ENCODE measurements around the gene SIL1. TPM values are rescaled to one million over a fixed set of nuclear protein-coding genes. Genes with fewer than 3 reads are reported as not detected.

The SIL1 gene
- total and polyA plus RNA-seq, 2 donors (not counting 1 experiment from before 2014, with no cell fraction given) = 66.4 to 85.5 TPM

- Histone ChIP-seq H2AFZ (ENCODE audit: low read length) (no peak overlapping the region), H3K79me2 (ENCODE audit: control insufficient read depth, insufficient read depth, low read length) (no peaks in the 10 kb centered on the region), H3K4me1 (ENCODE audit: control insufficient read depth, extremely low read depth, insufficient read depth, low read length) (no peaks in the 10 kb centered on the region), H3K4me2 (ENCODE audit: extremely low read depth, insufficient read depth, low read length) (no peak overlapping the region), H4K20me1 (ENCODE audit: control insufficient read depth, extremely low read depth, insufficient read depth, low read length) (no peaks in the 10 kb centered on the region), H3K36me3 (ENCODE audit: control insufficient read depth, insufficient read depth, low read length) (no peaks in the 10 kb centered on the region), H3K27me3 (ENCODE audit: control insufficient read depth, insufficient read depth, low read length) (no peaks in the 10 kb centered on the region), H3K9me3 (ENCODE audit: control insufficient read depth, insufficient read depth, low read depth, low read length) (no peaks in the 10 kb centered on the region), H3K4me3 (replicated peaks in 1 of 4; ENCODE audit: control extremely low read depth in 1 of 4, insufficient read depth in 1 of 4, low read depth in 3 of 4, low read length in 4 of 4) (no peak overlapping the region), H3K27ac (ENCODE audit: insufficient read depth, low read length) (no peak overlapping the region), H3K9ac (ENCODE audit: insufficient read depth, low read length) (no peak overlapping the region)
- DNase-seq (ENCODE audit: low read depth in 2 of 2) = no peak
- TF ChIP-seq CTCF (conservative IDR thresholded peaks at IDR 0.05 in 1 of 2, IDR thresholded peaks at IDR 0.05 in 1 of 2; ENCODE audit: low read depth in 1 of 2, low read length in 2 of 2) (no peak), EZH2 (IDR thresholded peaks at IDR 0.05; ENCODE audit: low read length, missing control alignments) (no peak)
Observed at GRCh38 chr5:139090581-139090980, 107.6 kb downstream of the SIL1 start.

- Histone ChIP-seq H3K27ac (ENCODE audit: insufficient read depth, low read length) (no peak overlapping the region), H3K4me3 (replicated peaks in 1 of 4; ENCODE audit: control extremely low read depth in 1 of 4, insufficient read depth in 1 of 4, low read depth in 3 of 4, low read length in 4 of 4) (no peak overlapping the region), H4K20me1 (ENCODE audit: control insufficient read depth, extremely low read depth, insufficient read depth, low read length) (no peaks in the 10 kb centered on the region), H3K4me1 (ENCODE audit: control insufficient read depth, extremely low read depth, insufficient read depth, low read length) (no peaks in the 10 kb centered on the region), H2AFZ (ENCODE audit: low read length) (no peak overlapping the region), H3K9ac (ENCODE audit: insufficient read depth, low read length) (no peak overlapping the region), H3K9me3 (ENCODE audit: control insufficient read depth, insufficient read depth, low read depth, low read length) (no peaks in the 10 kb centered on the region), H3K79me2 (ENCODE audit: control insufficient read depth, insufficient read depth, low read length) (no peaks in the 10 kb centered on the region), H3K36me3 (ENCODE audit: control insufficient read depth, insufficient read depth, low read length) (no peaks in the 10 kb centered on the region), H3K27me3 (ENCODE audit: control insufficient read depth, insufficient read depth, low read length) (no peaks in the 10 kb centered on the region), H3K4me2 (ENCODE audit: extremely low read depth, insufficient read depth, low read length) (no peak overlapping the region)
- no peak for TF ChIP-seq CTCF (conservative IDR thresholded peaks at IDR 0.05 in 1 of 2, IDR thresholded peaks at IDR 0.05 in 1 of 2; ENCODE audit: low read depth in 1 of 2, low read length in 2 of 2)
- no peak for TF ChIP-seq EZH2 (IDR thresholded peaks at IDR 0.05; ENCODE audit: low read length, missing control alignments)
- DNase-seq (ENCODE audit: low read depth in 2 of 2) = no peak
Observed at GRCh38 chr5:139088024-139088423, 110.1 kb downstream of the SIL1 start.

DNA sequence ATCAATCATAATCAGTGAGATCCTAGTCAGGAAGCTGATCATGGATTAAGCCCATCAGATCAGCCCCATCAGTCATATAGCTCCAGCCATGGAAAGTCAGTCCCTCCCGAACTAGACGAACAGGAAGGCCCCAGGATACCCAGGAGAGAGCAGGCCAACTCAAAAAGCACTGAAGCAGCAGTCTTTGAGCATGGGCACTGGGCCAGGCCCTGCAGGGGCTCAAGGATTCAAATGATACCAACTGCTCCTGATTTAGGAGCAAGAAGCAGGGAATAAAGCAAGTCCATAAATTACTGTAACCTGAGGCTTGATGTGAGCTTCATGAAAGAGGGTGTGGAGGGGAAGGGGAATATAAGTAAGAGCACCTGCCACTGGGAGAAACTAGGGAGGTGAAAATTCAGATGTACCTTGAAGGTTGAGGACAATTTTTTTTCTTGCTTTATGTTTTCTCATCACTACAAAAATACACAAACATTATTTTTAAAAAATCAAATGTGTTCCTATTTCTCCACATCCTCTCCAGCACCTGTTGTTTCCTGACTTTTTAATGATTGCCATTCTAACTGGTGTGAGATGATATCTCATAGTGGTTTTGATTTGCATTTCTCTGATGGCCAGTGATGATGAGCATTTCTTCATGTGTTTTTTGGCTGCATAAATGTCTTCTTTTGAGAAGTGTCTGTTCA lies 115.2 kb downstream of the SIL1 start:
- H3K9ac ChIP-seq (ENCODE audit: insufficient read depth, low read length) = no peak overlapping the region
- TF ChIP-seq EZH2 (IDR thresholded peaks at IDR 0.05; ENCODE audit: low read length, missing control alignments) (no peak), CTCF (conservative IDR thresholded peaks at IDR 0.05 in 1 of 2, IDR thresholded peaks at IDR 0.05 in 1 of 2; ENCODE audit: low read depth in 1 of 2, low read length in 2 of 2) (no peak)
- no peaks in the 10 kb centered on the region for H3K4me1 ChIP-seq (ENCODE audit: control insufficient read depth, extremely low read depth, insufficient read depth, low read length)
- no peak overlapping the region for H3K27ac ChIP-seq (ENCODE audit: insufficient read depth, low read length)
- no peaks in the 10 kb centered on the region for H3K79me2 ChIP-seq (ENCODE audit: control insufficient read depth, insufficient read depth, low read length)
- no peaks in the 10 kb centered on the region for H3K36me3 ChIP-seq (ENCODE audit: control insufficient read depth, insufficient read depth, low read length)
- no peak overlapping the region for H2AFZ ChIP-seq (ENCODE audit: low read length)
- H3K9me3 ChIP-seq (ENCODE audit: control insufficient read depth, insufficient read depth, low read depth, low read length) = no peaks in the 10 kb centered on the region
- no peak overlapping the region for H3K4me2 ChIP-seq (ENCODE audit: extremely low read depth, insufficient read depth, low read length)
- H4K20me1 ChIP-seq (ENCODE audit: control insufficient read depth, extremely low read depth, insufficient read depth, low read length) = no peaks in the 10 kb centered on the region
- H3K4me3 ChIP-seq (replicated peaks in 1 of 4; ENCODE audit: control extremely low read depth in 1 of 4, insufficient read depth in 1 of 4, low read depth in 3 of 4, low read length in 4 of 4) = no peak overlapping the region
- no peak for DNase-seq (ENCODE audit: low read depth in 2 of 2)
- no peaks in the 10 kb centered on the region for H3K27me3 ChIP-seq (ENCODE audit: control insufficient read depth, insufficient read depth, low read length)

Measured in fibroblast of lung (primary cell).